A673 (cell line): ENCODE results near the gene SLC25A23. TPM values are rescaled to one million over a fixed set of nuclear protein-coding genes. Genes with fewer than 3 reads are reported as not detected.

Experiments used
- BruUV-seq: library from RNA; stranded (reverse); fragments of 400-500 nt; replicated peaks from 2 replicates; lab custom pipeline; 2021; lab: Mats Ljungman, UMichigan
- CTCF ChIA-PET: fragments of 300-600 bp; sonication (Branson Sonifier 250); formaldehyde crosslinking; loops from one replicate; lab custom pipeline; 2022; ENCODE audit warnings: antibody characterized with exemption; lab: Charles Lee
- POLR2A ChIA-PET: fragments of 300-600 bp; sonication (Branson Sonifier 250); formaldehyde crosslinking; loops from one replicate; lab custom pipeline; 2022; ENCODE audit warnings: antibody characterized with exemption; ENCODE audit not compliant: low non-redundant PET; lab: Charles Lee
- DNase-seq: peaks from one replicate; pipeline ENCODE4 v3.0.0-alpha.2; 2015; ENCODE audit warnings: low spot score
- H3K27ac ChIP-seq: fragments of 200-600 bp; sonication (generic); 2 replicates; pipeline ENCODE4 v1.5.1; 2016; ENCODE audit warnings: mixed run types, low read depth, mild to moderate bottlenecking, mixed read lengths, antibody characterized with exemption, low read length; ENCODE audit not compliant: poor library complexity, severe bottlenecking
- H3K27me3 ChIP-seq: fragments of 200-600 bp; sonication (generic); replicated peaks from 2 replicates; pipeline ENCODE4 v1.6.1; 2017; ENCODE audit warnings: mixed run types, low read depth, mild to moderate bottlenecking, mixed read lengths, antibody characterized with exemption, low read length; ENCODE audit not compliant: insufficient read depth, poor library complexity
- H3K36me3 ChIP-seq: fragments of 200-600 bp; sonication (generic); 2 replicates; pipeline ENCODE4 v1.6.1; 2016; ENCODE audit warnings: mixed run types, mild to moderate bottlenecking, mixed read lengths, antibody characterized with exemption, low read length; ENCODE audit not compliant: insufficient read depth, poor library complexity, severe bottlenecking
- H3K4me1 ChIP-seq: fragments of 200-600 bp; sonication (generic); 2 replicates; pipeline ENCODE4 v1.6.1; 2017; ENCODE audit warnings: mixed run types, mild to moderate bottlenecking, mixed read lengths, antibody characterized with exemption, low read length; ENCODE audit not compliant: insufficient read depth, poor library complexity, severe bottlenecking
- H3K4me3 ChIP-seq: fragments of 200-600 bp; sonication (generic); 2 replicates; pipeline ENCODE4 v1.5.1; 2016; ENCODE audit warnings: low read depth, mixed run types, mild to moderate bottlenecking, mixed read lengths, low read length; ENCODE audit not compliant: poor library complexity, severe bottlenecking
- H3K9me3 ChIP-seq: fragments of 200-600 bp; sonication (generic); 2 replicates; pipeline ENCODE4 v1.6.1; 2016; ENCODE audit warnings: mixed run types, low read depth, mild to moderate bottlenecking, mixed read lengths, antibody characterized with exemption, low read length; ENCODE audit not compliant: poor library complexity, severe bottlenecking
- EZH2 ChIP-seq: fragments of 200-600 bp; sonication (generic); IDR thresholded peaks from 2 replicates; pipeline ENCODE4 v1.6.1; 2017; ENCODE audit warnings: borderline replicate concordance, low read depth, mild to moderate bottlenecking, mixed read lengths, antibody characterized with exemption, low read length; ENCODE audit not compliant: poor library complexity, severe bottlenecking
- intact Hi-C: fragments of 100-400 bp; cut with micrococcal nuclease; formaldehyde crosslinking; loops from one replicate; pipeline ENCODE4 v1.10.0; 2022; ENCODE audit not compliant: unreplicated experiment
- total RNA-seq: library from RNA; stranded (reverse); gene quantifications from 2 replicates; pipeline ENCODE4 v1.2.3, GENCODE V29; 2021
- TF ChIP-seq, protein P1 (sequence below): fragments of 300-800, 200-600 bp; sonication (generic); conservative IDR thresholded peaks from 2 replicates; pipeline ENCODE4 v1.5.1; 2017; ENCODE audit warnings: low read depth, mild to moderate bottlenecking, antibody characterized with exemption, low read length, moderate library complexity, mixed read lengths

Gene SLC25A23
- total RNA-seq, 1 experiment from 2014 or later = 39.9 TPM

DNA sequence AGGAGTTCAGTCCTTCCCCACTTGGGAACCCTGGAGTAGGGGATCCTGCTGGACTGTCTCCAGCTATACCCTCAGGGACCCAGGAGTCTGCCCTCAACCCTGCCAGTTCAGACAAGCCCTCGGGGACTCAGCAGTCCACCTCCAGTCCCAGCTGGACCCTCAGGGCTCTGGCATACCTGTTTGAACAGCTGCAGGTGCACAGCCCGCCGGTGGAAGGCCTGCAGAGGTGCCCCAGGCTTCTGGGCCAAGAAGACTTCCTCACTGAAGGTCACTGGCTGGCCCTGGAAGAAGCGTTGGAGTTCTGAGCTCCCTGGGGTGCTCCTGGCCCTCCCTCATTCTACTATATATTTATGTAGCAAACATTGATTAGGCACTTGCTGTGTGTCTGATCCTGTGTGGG is 13.1 kb upstream of the SLC25A23 start:
- ChIA-PET CTCF (no interaction called here), POLR2A (no interaction called here)
- no peaks in the 10 kb centered on the region for H3K36me3 ChIP-seq
- H3K4me1 ChIP-seq = peaks cover 5% of the 10 kb centered on the region
- no peak for TF ChIP-seq EZH2
- TF ChIP-seq, protein P1, sequence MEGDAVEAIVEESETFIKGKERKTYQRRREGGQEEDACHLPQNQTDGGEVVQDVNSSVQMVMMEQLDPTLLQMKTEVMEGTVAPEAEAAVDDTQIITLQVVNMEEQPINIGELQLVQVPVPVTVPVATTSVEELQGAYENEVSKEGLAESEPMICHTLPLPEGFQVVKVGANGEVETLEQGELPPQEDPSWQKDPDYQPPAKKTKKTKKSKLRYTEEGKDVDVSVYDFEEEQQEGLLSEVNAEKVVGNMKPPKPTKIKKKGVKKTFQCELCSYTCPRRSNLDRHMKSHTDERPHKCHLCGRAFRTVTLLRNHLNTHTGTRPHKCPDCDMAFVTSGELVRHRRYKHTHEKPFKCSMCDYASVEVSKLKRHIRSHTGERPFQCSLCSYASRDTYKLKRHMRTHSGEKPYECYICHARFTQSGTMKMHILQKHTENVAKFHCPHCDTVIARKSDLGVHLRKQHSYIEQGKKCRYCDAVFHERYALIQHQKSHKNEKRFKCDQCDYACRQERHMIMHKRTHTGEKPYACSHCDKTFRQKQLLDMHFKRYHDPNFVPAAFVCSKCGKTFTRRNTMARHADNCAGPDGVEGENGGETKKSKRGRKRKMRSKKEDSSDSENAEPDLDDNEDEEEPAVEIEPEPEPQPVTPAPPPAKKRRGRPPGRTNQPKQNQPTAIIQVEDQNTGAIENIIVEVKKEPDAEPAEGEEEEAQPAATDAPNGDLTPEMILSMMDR = no peak
- H3K9me3 ChIP-seq = no peaks in the 10 kb centered on the region
- peaks cover 4% of the 10 kb centered on the region for H3K27me3 ChIP-seq
- no peak for DNase-seq
- intact Hi-C loops = no loop called here
- no TSS peak for BruUV-seq
- H3K4me3 ChIP-seq = no peak overlapping the region
- no peak overlapping the region for H3K27ac ChIP-seq

GRCh38 chr19:6471076-6471475 is 11.5 kb upstream of the SLC25A23 start:
- no peaks in the 10 kb centered on the region for H3K9me3 ChIP-seq
- ChIA-PET POLR2A (no interaction called here), CTCF (interaction anchor here (0.5 kb wide), 1 partner anchor 1558 kb away, joined by 7 read pairs; no protein-coding TSS in a partner anchor)
- H3K4me1 ChIP-seq = peaks cover 5% of the 10 kb centered on the region
- H3K27me3 ChIP-seq = peaks cover 4% of the 10 kb centered on the region
- intact Hi-C loops = no loop called here
- BruUV-seq = no TSS peak
- no peak for DNase-seq
- TF ChIP-seq EZH2 = no peak
- TF ChIP-seq, protein P1 = no peak
- no peaks in the 10 kb centered on the region for H3K36me3 ChIP-seq
- H3K4me3 ChIP-seq = no peak overlapping the region
- H3K27ac ChIP-seq = no peak overlapping the region

GRCh38 chr19:6470173-6470572 is 10.6 kb upstream of the SLC25A23 start:
- no peak overlapping the region for H3K4me3 ChIP-seq
- BruUV-seq = no TSS peak
- intact Hi-C loops = no loop called here
- H3K27ac ChIP-seq = no peak overlapping the region
- CTCF ChIA-PET = no interaction called here
- H3K4me1 ChIP-seq = no peaks in the 10 kb centered on the region
- no peak for TF ChIP-seq EZH2
- TF ChIP-seq, protein P1 = no peak
- no peak for DNase-seq
- H3K36me3 ChIP-seq = no peaks in the 10 kb centered on the region
- POLR2A ChIA-PET = no interaction called here
- no peaks in the 10 kb centered on the region for H3K9me3 ChIP-seq
- peaks cover 4% of the 10 kb centered on the region for H3K27me3 ChIP-seq
